SK-MEL-5 (cell line): ENCODE results near the gene SDR42E2. TPM values are rescaled to one million over a fixed set of nuclear protein-coding genes. Genes with fewer than 3 reads are reported as not detected.

Source experiments
- DNase-seq: peaks from one replicate; pipeline ENCODE4 v3.0.0-alpha.2; 2016; ENCODE audit warnings: low read depth, low spot score
- in situ Hi-C: cut with HindIII; loops from 2 replicates; pipeline ENCODE4 v1.10.0; 2016; ENCODE audit warnings: low sequenced_read_pairs, high pct_unique_total_duplicates, low pct_unique_long_range_greater_than_20kb
- total RNA-seq: library from RNA; depleted of rRNA; stranded (reverse); fragments of >200 nt; shearing (Covaris generic); gene quantifications from 2 replicates; pipeline ENCODE4 v1.2.3, GENCODE V29; 2014; rRNA removed

The SDR42E2 gene
- total RNA-seq, 1 experiment from 2014 or later = not detected

DNA sequence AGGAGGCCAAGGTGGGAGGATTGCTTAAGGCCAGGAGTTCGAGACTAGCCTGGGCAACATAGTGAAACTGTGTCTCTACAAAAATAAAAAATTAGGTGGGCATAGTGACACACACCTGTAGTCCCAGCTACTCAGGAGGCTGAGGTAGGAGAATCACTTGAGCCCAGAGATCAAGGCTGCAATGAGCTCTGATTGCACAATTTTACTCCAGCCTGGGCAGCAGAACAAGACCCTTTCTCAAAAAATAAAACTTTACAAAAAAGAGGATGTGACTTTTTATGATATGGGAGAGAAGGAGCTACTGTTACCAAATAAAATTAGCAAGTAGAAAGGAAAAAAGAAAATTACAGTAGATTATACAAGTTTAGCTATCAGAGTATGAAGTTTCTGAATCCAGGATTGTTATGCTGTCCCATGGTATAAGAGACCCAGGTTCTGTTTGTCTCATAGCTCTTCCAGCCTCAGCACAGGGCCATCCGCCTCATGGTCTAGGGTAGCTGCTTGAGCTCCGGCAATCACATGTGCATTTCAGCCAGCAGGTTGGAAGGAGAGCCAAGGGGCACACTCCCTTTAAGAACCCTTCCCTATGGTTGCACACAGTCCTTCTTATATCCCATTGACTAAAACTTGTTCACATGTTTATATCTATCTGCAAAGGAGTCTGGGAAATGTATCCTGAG is 57.2 kb downstream of the SDR42E2 start:
- no peak for DNase-seq
- in situ Hi-C loops = no loop called here

DNA sequence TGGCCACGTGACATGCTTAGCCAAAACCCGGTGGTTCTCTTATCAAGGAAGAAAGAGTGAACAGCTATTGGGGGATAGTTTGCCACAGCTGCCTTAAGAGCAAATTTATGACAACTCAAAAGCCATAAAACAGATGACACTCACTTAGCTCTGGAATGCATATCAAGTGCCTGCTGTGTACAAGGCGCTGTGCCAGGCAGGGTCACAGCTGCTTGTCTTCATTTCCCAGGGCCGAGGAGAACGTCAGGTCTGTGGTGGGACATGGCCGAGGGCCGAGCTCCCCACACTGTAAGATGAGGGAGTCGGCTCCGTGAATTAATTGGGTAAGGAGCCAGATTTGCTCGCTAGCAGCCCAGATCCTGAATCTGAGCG is 57.7 kb downstream of the SDR42E2 start:
- in situ Hi-C loops = no loop called here

DNA sequence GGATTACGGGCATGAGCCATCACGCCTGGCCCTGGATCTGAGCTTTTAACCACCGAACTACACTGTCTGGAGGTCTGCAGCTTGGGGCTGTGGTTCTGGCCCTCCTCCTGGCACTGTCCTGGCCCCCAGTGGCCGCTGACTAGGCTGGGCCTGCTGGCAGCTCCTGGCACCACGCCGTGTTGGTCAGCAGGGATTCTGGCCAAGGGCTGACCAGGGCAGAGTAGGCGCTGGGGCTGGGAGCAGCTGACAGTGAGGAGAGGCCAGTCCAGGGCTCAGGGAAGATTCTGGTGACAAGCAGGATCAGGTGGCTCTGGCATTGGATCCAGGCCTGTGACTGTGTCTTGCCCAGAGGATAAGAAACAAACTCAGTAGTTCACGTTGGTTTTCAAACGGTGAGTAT is 58.4 kb downstream of the SDR42E2 start:
- no peak for DNase-seq
- in situ Hi-C loops = no loop called here

More for the DNA sequence above, 57.7 kb downstream of the SDR42E2 start:
- DNase-seq = no peak

DNA sequence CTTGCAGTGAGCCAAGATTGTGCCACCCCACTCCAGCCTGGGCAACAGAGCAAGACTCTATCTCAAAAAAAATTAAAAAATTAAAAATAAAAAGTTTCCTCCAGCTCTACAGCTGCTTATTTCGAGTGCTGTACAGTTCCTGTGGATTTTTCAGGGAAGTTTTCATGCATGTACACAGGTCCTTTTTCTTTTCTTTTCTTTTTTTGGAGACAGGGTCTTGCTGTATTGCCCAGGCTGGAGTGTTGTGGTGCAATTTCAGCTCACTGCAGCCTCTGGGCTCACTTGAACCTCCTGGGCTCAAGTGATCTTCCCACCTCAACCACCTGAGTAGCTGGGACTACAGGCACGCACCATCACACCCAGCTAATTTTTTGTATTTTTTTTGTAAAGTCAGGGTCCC is 59.7 kb downstream of the SDR42E2 start:
- in situ Hi-C loops = no loop called here

DNA sequence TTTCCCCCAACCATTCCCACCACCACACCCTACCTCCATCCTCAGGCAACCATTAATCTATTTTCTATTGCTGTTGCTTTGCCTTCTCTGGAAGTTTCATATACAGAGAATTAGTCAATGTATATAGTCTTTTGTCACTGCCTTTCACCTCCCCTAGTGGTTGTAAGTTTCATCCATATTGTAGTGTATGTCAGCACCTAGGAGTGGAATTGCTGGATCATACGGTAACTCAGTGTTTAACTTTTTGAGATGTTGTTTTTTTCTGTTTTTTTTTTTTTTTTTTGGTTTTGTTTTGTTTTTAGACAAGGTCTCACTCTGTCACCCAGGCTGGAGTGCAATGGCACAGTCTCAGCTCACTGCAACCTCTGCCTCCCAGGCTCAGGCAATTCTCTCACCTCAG is 60.7 kb downstream of the SDR42E2 start:
- in situ Hi-C loops = no loop called here

More for the DNA sequence above, 59.7 kb downstream of the SDR42E2 start:
- DNase-seq = no peak

DNA sequence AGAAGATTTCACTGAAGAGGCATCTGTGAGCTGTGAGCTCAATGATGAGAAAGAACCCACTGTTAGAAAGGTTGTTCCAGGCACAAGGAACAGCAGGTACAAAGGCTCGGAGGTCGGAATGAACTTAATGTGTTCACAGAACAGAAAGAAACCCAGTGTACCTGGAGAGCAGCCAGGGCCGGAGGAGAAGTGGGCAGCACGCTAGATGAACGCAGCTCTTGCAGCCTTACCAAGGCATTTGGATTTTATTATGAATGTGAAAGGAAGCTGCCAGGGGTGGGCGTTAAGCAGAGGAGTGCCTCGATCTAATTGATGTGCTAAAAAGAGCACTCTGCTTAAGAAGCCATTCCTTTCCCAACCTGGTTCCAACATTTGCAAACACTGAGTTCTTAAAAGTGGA is 62.8 kb downstream of the SDR42E2 start:
- in situ Hi-C loops = no loop called here
- no peak for DNase-seq

More for the DNA sequence above, 60.7 kb downstream of the SDR42E2 start:
- no peak for DNase-seq

DNA sequence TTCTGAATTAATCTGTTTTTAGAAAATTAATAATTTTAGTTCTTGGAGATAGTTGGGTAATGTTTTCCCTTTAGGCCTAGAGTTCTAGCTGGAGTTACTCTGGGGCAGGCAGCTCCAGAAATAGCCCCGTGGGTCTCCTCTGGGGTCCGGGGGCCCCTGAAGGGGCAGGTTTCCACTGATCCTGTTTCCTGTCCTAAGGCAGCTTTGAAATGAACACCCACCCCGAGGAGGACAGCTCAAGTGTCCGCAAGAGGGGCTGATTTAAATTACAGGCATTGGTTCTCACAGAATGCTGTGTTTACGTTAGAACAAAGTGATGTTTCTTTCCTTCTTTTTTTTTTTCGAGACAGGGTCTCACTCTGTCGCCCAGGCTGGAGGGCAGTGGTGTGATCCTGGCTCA is 67.6 kb downstream of the SDR42E2 start:
- in situ Hi-C loops = no loop called here
- no peak for DNase-seq

DNA sequence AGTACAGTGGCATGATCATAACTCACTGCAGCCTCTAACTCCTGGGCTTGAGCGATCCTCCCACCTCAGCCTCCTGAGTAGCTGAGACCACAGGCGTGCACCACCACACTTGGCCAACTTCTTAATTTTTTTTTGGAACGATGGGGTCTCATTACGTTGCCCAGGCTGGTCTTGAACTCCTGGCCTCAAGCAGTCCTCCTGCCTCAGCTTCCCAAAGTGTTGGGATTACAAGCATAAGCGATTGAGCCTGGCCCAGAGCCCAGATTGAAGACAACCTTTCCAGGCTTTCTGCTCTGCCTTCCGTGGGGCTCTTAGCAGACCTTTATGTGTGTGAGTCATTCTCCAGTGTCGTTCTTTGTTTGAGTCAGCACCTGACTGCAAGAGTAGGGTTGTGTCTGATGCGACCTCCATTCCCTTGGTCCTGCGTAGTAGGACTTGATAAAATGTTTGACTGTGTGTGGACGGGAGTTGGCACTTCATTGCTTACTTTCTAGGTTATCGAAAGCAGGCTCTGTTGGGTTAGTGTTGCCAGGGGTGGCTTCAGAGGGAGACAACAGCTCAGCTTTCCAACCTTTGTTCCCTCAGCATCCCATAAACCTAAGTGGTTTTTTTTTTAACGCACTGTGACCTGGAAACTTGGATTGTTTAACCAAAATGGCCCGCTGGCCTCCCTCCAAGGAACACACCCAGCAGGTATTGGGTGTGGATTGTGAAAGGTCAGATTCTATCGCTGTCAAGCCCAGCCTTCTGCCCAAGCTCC is 70.2 kb downstream of the SDR42E2 start:
- in situ Hi-C loops = no loop called here
- DNase-seq = peak; percentile 22

DNA sequence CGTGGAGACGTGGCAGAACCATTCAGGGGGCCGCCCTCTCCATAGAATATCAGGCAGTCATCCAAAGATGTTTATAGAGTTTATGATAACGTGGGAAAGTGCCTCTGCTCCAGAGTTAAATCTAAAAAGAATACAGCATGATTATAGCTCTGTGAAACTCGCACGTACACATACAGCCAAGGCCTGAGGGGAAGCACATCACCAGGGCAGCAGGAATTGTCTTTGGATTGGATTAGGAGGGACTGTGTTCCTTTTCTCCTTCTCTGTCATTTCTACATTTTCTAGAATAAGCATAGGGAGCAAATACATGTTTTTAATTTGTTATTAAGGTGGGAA is 70.7 kb downstream of the SDR42E2 start:
- DNase-seq = no peak
- in situ Hi-C loops = no loop called here

DNA sequence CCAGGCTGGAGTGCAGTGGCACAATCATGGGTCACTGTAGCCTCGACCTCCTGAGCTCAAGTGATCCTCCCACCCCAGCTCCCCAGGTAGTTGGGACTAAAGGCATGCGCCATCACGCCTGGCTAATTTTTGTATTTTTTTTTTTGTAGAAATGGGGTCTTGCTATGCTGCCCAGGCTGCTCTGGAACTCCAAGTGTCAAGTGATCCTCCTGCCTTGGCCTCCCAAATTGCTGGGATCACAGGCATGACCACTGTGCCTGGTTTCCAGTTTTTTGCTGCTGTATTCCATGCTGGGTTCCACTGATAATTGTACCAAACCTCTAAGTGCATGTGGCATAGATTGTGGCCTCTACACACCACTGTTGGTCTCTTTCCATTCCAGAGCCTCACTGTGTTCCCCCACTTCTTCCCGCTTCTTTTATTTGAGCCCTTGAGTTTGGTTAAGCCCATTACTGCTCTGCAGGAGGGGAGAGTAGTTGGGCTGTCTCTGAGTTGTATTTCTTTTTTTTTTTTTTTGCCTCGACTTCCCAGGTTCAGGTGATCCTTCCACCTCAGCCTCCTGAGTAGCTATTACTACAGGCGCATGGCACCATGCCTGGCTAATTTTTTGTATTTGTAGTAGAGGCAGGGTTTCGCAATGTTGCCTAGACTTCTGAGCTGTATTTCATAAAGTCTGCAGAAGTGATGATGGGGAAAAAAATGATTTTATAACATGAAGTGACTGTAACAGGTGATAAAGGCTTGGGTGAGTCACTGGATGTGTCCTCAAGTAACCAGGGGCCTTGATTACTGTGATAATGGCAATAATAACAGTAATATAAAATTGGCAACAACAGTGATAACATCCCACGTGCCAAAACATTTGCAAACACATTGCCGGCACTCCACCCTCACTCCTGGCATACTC is 73.8 kb downstream of the SDR42E2 start:
- DNase-seq = no peak
- in situ Hi-C loops = no loop called here

DNA sequence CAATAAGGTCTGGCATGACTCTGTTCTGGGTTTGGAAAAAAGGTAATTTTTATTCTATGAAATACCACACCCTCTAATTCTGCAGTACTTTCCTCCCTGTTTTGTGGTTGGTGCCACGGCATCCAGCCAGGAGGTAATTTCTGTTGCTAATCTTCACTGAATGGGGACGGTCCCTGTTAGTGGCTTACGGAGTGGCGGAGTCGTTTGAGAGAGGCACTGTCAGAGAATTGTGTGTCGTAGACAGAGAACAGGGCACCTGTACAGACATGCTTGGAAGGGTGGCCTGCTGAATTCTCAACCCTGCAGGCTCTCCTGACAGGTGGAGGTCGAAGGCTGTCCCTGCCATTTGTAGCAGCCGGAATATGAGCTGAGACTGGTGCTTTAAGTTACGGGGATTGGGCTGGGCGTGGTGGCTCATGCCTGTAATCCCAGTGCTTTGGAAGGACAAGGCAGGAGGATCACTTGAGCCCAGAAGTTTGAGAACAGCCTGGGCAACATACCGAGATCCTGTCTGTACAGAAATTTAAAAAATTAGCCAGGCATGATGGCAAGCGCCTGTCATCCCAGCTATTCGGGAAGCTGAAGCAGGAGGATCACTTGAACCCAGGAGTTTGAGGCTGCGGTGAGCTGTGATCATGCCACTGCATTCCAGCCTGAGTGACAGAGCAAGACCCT is 77.0 kb downstream of the SDR42E2 start:
- in situ Hi-C loops = no loop called here
- DNase-seq = no peak

DNA sequence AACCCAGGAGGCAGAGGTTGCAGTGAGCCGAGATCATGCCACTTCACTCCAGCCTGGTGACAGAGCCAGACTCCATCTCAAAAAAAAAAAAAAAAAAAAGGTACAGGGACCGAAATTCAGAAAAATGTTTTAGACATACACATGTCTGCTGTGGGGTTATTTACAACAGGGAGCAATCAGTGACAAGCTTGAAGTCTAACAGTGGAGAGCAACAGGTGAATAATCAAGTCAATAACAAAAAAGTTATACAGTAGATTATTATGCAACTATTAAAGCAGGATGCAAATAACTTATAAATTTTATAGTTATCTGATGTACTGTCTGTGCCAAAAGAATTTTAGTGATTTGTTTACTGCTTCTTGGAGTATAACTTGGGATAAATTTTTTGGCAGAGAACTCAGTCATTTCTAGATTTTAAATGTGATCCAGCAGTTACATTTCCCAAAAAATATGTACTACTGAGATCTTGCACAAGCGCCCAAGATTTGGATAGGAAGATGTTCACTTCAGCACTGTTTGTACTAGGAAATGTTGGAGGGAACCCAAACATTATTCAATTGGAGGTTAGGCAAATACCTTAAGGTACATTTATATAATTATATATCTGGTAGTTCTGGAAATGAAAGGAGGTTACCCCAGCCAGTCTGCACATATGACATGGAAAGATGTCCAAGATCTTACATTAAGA is 77.9 kb downstream of the SDR42E2 start:
- no peak for DNase-seq
- in situ Hi-C loops = no loop called here

Other genes starting within 250 kb of the SDR42E2 start
- 204 and 205 TPM in 2 replicates for gene UQCRC2, start 209.1 kb upstream of the SDR42E2 start, total RNA-seq
- gene PDZD9, start 161.4 kb upstream of the SDR42E2 start, total RNA-seq = not detected in 2 replicates
- 15.1 and 16.4 TPM in 2 replicates for gene MOSMO, start 154.4 kb upstream of the SDR42E2 start, total RNA-seq
- gene VWA3A, start 70.0 kb upstream of the SDR42E2 start, total RNA-seq = not detected in 2 replicates
- 18.1 and 18.5 TPM in 2 replicates for gene EEF2K, start 43.8 kb downstream of the SDR42E2 start, total RNA-seq
- 39.3 and 40.4 TPM in 2 replicates for gene POLR3E, start 134.9 kb downstream of the SDR42E2 start, total RNA-seq
- 13.7 and 14.5 TPM in 2 replicates for gene CDR2, start 212.1 kb downstream of the SDR42E2 start, total RNA-seq